Neural crest cell (in vitro differentiated cells): ENCODE measurements around the gene ALOX15. TPM values are rescaled to one million over a fixed set of nuclear protein-coding genes. Genes with fewer than 3 reads are reported as not detected.

Experiments used
- DNase-seq: peaks from one replicate; pipeline ENCODE4 v3.0.0; 2021; ENCODE audit warnings: low read depth, mixed read lengths, low spot score
- H3K27ac Mint-ChIP-seq: one replicate; pipeline ENCODE4 v1.8.0; 2021; ENCODE audit warnings: mild to moderate bottlenecking, mixed read lengths; ENCODE audit not compliant: unreplicated experiment
- H3K27me3 Mint-ChIP-seq: 2 replicates; pipeline ENCODE4 v1.8.0; 2021; ENCODE audit warnings: low read depth, mild to moderate bottlenecking, mixed read lengths
- H3K36me3 Mint-ChIP-seq: 2 replicates; pipeline ENCODE4 v1.8.0; 2021; ENCODE audit warnings: low read depth, mild to moderate bottlenecking, mixed read lengths
- H3K4me1 Mint-ChIP-seq: 2 replicates; pipeline ENCODE4 v1.8.0; 2021; ENCODE audit warnings: mixed read lengths
- H3K4me3 Mint-ChIP-seq: one replicate; pipeline ENCODE4 v1.8.0; 2021; ENCODE audit warnings: mild to moderate bottlenecking, mixed read lengths
- H3K9me3 Mint-ChIP-seq: 2 replicates; pipeline ENCODE4 v1.8.0; 2021; ENCODE audit warnings: mixed read lengths
- CTCF ChIP-seq: fragments of 200-600 bp; sonication (generic); conservative IDR thresholded peaks from 2 replicates; pipeline ENCODE4 v1.5.0; 2021; ENCODE audit warnings: antibody characterized with exemption, mild to moderate bottlenecking
- total RNA-seq: library from RNA; stranded (reverse); gene quantifications from 2 replicates; pipeline ENCODE4 v1.2.1, GENCODE V29; 2021

Gene ALOX15
- total RNA-seq, 1 donor from 2014 or later = 0.33 TPM

- no peaks in the 10 kb centered on the region for H3K9me3 Mint-ChIP-seq
- H3K36me3 Mint-ChIP-seq = no peaks in the 10 kb centered on the region
- no peak overlapping the region for H3K4me3 Mint-ChIP-seq
- no peak for TF ChIP-seq CTCF
- peaks cover 37% of the 10 kb centered on the region for H3K27me3 Mint-ChIP-seq
- DNase-seq = no peak
- peaks cover 14% of the 10 kb centered on the region for H3K4me1 Mint-ChIP-seq
- no peak overlapping the region for H3K27ac Mint-ChIP-seq
These were observed 58.8 kb downstream of the ALOX15 start for GRCh38 chr17:4582691-4583090.

GRCh38 chr17:4582101-4582501 is 59.4 kb downstream of the ALOX15 start:
- no peaks in the 10 kb centered on the region for H3K36me3 Mint-ChIP-seq
- H3K27me3 Mint-ChIP-seq = peaks cover 37% of the 10 kb centered on the region
- H3K4me3 Mint-ChIP-seq = no peak overlapping the region
- H3K27ac Mint-ChIP-seq = no peak overlapping the region
- DNase-seq = no peak
- TF ChIP-seq CTCF = no peak
- no peaks in the 10 kb centered on the region for H3K9me3 Mint-ChIP-seq
- peaks cover 20% of the 10 kb centered on the region for H3K4me1 Mint-ChIP-seq

Other genes with a start within 250 kb of the ALOX15 start
- not detected in 2 replicates for gene SPNS3, start 207.7 kb downstream of the ALOX15 start, total RNA-seq
- gene SPNS2, start 142.8 kb downstream of the ALOX15 start, total RNA-seq = 3.8 and 4.3 TPM in 2 replicates
- 67.0 and 69.3 TPM in 2 replicates for gene MYBBP1A, start 86.3 kb downstream of the ALOX15 start, total RNA-seq
- not detected in 2 replicates for gene GGT6, start 81.1 kb downstream of the ALOX15 start, total RNA-seq
- 1.1 and 1.4 TPM in 2 replicates for gene SMTNL2, start 57.1 kb downstream of the ALOX15 start, total RNA-seq
- 102 and 107 TPM in 2 replicates for gene PELP1, start 62.5 kb upstream of the ALOX15 start, total RNA-seq
- gene ARRB2, start 69.0 kb upstream of the ALOX15 start, total RNA-seq = 66.7 and 73.4 TPM in 2 replicates
- 18.6 and 19.5 TPM in 2 replicates for gene MED11, start 89.8 kb upstream of the ALOX15 start, total RNA-seq
- gene ZMYND15, start 98.2 kb upstream of the ALOX15 start, total RNA-seq = not detected in 2 replicates
- not detected in 2 replicates for gene CXCL16, start 98.2 kb upstream of the ALOX15 start, total RNA-seq
- gene TM4SF5, start 130.2 kb upstream of the ALOX15 start, total RNA-seq = not detected in 2 replicates
- 1.0 and 1.6 TPM in 2 replicates for gene VMO1, start 144.7 kb upstream of the ALOX15 start, total RNA-seq
- not detected in 2 replicates for gene GLTPD2, start 147.3 kb upstream of the ALOX15 start, total RNA-seq
- gene PSMB6, start 154.5 kb upstream of the ALOX15 start, total RNA-seq = 174 and 181 TPM in 2 replicates
- 54.8 and 63.9 TPM in 2 replicates for gene PLD2, start 165.5 kb upstream of the ALOX15 start, total RNA-seq
- 73.0 and 76.6 TPM in 2 replicates for gene MINK1, start 191.7 kb upstream of the ALOX15 start, total RNA-seq